GM18505 (cell line): ENCODE data around the gene KLHL24.
A peak's percentile ranks its signal among the peaks of the same experiment; 100 is the strongest.
"Not testable (repeated sequence)": the region's sequence is repeated elsewhere in the genome, so short reads cannot be mapped to it uniquely, and the experiment has no call there.

Experiments
- ATAC-seq: cut with Tn5 transposase; IDR thresholded peaks from one replicate; pipeline ENCODE4 v1.9.1; 2021; ENCODE audit not compliant: unreplicated experiment
- POLR2A ChIP-seq: IDR thresholded peaks from 4 replicates; pipeline ENCODE4 v1.6.1; 2011; ENCODE audit warnings: borderline replicate concordance; ENCODE audit not compliant: insufficient read depth, insufficient read length; ENCODE audit errors: extremely low read depth

KLHL24 gene

GRCh38 chr3:183695569-183696364 is 60.3 kb downstream of the KLHL24 start:
- no peak for ATAC-seq
- no peak for TF ChIP-seq POLR2A

- no peak for ATAC-seq
- no peak for TF ChIP-seq POLR2A
Observed at GRCh38 chr3:183697123-183697609, 61.7 kb downstream of the KLHL24 start.

- ATAC-seq, result peak; percentile 79
- peak; percentile 82 for TF ChIP-seq POLR2A
Observed at GRCh38 chr3:183697610-183698317, 62.3 kb downstream of the KLHL24 start, which contains the start of gene YEATS2. Gene YEATS2, plus strand, starts transcription at chr3:183697797. Its CDS starts 17,366 bp downstream, at chr3:183715163.

DNA sequence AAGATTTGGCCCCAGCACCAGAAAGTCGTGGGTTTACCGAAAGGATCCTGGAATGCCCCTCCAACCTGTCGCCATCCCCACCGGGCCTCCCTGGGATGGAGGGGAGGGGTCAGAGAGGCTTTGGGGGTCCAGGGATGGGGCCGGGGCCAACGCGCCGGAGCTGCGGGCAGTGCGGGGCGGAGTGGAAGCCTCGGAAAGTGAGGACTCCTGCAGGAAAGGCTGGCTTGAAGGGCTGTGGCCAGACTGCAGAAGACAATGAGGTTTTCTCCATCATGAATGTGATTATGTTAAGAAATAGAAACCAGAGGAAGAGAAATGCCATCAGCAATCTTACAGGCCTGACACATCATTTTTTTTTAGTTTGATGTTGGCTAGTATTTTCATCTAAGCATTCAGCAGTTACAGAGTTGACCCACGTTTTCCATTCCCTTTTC is 62.9 kb downstream of the KLHL24 start:
- no peak for TF ChIP-seq POLR2A
- peak; percentile 20 for ATAC-seq

- no peak for ATAC-seq
- TF ChIP-seq POLR2A, result no peak
Observed at GRCh38 chr3:183698756-183699155, 63.3 kb downstream of the KLHL24 start.

- no peak for ATAC-seq
- TF ChIP-seq POLR2A, result no peak
Observed at GRCh38 chr3:183699238-183699947, 64.0 kb downstream of the KLHL24 start.

DNA sequence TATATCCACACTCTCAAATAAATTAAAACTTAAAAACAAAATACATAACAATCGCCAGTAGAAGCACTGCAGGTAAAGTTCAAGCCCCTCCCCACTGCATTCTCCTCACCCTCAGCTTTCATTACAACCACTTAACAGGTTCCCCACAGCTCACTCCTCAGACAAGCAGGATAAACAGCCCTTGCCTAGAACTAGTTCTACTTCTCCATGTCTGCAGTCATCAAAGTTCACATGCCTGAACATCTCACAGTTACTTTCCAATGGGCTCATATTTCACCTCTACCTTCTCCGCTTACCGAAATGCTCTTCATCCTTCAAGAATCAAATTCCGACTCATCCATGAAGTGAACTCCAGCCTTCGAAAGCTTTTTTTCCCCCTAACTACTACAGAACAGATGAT is 66.3 kb downstream of the KLHL24 start:
- TF ChIP-seq POLR2A, result no peak
- no peak for ATAC-seq

- ATAC-seq, result not testable (repeated sequence)
Observed at GRCh38 chr3:183703892-183704291, 68.5 kb downstream of the KLHL24 start.

DNA sequence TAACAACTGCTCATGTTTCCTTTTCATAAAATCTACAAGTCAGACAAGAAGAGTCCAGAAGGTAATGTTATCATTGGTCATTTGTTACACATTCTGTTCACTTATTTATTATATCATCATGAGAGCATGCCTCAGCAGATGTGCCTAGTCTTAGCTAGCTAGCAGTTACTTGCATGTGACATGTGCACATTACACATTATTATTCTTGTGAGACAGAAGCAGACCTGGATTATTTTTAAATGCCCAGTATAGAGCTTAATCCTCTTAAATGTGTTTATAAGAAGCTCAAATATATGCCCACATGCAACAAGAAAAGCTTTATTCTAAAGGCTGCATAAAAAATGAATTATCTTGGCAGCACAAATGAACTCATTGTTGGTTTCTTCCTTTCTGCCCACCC is 74.8 kb downstream of the KLHL24 start:
- no peak for ATAC-seq

GRCh38 chr3:183711516-183711915 is 76.1 kb downstream of the KLHL24 start:
- no peak for TF ChIP-seq POLR2A
- ATAC-seq, result no peak

More for the DNA sequence above, 74.8 kb downstream of the KLHL24 start:
- TF ChIP-seq POLR2A, result no peak

DNA sequence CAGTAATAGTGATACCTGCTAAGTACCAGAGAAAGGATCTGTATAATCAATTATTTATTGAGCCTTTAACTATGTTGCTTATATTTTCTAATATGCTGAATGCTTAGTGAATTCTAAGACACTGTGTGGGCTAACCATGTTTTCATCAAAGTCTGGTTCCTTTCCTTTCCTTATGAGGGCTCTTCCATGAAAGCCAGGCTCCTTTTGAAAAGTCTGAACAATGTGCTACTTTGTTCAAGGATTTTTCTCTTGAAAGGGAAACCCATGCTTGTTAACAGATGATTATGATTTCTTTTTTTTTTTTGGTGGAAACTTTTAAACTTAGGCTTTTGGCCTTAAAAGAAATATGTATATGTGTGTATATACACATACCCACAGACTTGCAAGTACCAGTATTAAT is 79.2 kb downstream of the KLHL24 start:
- ATAC-seq, result no peak
- no peak for TF ChIP-seq POLR2A

GRCh38 chr3:183718012-183718411 is 82.6 kb downstream of the KLHL24 start:
- no peak for ATAC-seq
- no peak for TF ChIP-seq POLR2A

DNA sequence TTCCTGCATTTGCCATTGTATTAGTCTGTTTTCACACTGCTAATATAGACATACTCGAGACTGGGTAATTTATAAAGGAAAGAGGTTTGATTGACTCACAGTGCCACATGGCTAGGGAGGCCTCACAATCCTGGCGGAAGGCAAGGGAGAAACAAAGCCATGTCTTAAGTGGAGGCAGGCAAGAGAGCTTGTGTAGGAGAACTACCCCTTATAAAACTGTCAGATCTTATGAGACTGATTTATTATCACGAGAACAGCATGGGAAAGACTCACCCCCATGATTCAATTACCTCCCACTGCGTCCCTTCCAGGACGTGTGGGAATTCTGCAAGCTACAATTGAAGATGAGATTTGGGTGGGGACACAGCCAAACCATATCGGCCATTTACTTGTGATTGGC is 90.0 kb downstream of the KLHL24 start:
- no peak for ATAC-seq
- no peak for TF ChIP-seq POLR2A

DNA sequence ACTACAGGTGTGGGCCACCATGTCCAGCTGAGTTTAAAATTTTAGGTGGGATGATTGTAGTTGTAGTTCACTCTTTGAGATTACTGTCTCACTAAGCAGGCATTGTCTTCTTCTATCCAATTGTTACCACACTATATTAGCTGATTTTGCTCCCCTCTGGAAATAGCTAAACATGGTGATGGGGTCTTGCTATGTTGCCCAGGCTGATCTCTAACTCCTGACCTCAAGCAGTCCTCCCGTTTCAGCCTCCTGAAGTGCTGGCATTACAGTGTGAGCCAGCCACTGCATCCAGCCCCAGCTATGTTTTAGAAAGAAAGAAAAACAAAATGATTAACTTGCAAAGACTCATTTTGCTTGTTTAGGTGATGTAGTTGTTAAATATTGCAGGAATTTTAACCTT is 92.8 kb downstream of the KLHL24 start:
- ATAC-seq, result no peak
- TF ChIP-seq POLR2A, result no peak

GRCh38 chr3:183730361-183730760 is 94.9 kb downstream of the KLHL24 start:
- TF ChIP-seq POLR2A, result no peak
- ATAC-seq, result no peak
